Measurements from ENCODE around the gene SEMA3B. TPM values are rescaled to one million over a fixed set of nuclear protein-coding genes. Genes with fewer than 3 reads are reported as not detected.

SEMA3B gene
- total RNA-seq, 1 experiment from 2014 or later: 6.4 TPM

DNA sequence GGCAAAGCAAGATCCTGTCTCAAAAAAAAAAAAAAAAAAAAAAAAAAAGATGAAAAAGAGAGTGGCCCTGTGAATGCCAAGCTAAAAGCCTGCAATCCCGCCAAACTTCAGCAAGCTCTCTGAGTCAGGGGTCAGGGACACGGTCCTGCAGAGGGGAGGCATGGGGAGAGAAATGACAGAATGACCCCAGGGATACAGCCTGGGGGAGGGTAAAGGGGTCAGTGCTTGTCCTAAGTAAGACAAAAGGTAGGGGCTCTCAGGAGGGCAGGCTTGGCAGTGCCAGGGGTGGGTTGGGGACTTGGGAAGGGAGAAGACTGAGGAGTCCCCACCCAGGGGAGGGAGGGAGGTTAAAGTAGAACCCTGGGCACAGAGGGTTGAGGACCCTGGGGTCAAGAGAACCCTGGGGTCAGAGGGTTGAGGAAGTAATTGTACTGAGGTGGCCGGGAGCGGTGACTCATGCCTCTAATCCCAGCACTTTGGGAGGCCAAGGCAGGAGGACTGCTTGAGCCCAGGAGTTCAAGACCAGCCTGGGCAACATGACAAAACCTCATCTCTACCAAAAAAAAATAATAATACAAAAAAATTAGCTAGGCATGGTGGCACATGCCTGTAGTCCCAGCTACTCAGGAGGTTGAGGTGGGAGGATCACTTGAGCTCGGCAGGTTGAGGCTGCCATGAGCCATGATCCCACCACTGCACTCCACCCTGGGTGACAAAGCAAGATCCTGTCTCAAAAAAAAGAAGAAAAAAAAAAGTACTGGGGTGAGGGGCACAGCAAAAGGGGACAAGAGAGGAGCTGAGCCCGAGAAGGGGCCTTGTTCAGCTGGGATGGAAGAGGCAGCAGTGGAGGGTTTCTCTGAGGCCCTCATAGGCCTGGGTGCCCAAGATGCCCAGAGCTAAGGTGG, 5.2 kb upstream of the SEMA3B start:
- H3K4me1 Mint-ChIP-seq: peaks cover 49 to 71% of the 10 kb centered on the region in 2 experiments
- Histone ChIP-seq H3K79me1 (ENCODE audit: insufficient read depth, low read depth, low read length, poor library complexity, severe bottlenecking) (no peaks in the 10 kb centered on the region), H4K20me1 (ENCODE audit: control insufficient read depth, insufficient read depth, insufficient read length) (no peaks in the 10 kb centered on the region), H3K23ac (ENCODE audit: insufficient read length, low read depth, low read length) (no peak overlapping the region), H2BK15ac (ENCODE audit: low read depth, low read length) (no peak overlapping the region), H2BK20ac (ENCODE audit: low read depth, low read length, poor library complexity, severe bottlenecking) (no peak overlapping the region), H3K23me2 (ENCODE audit: insufficient read length, low read depth, low read length, poor library complexity, severe bottlenecking) (no peaks in the 10 kb centered on the region), H3K27ac (ENCODE audit: insufficient read length, low read depth, low read length) (peak overlapping the region; percentile 48), H3K9ac (ENCODE audit: extremely low read depth, insufficient read length, low read length) (no peak overlapping the region), H3K14ac (ENCODE audit: insufficient read depth, low read length) (peak overlapping the region; percentile 3; the same call in 1 of the 2 replicates), H2AK5ac (ENCODE audit: insufficient read length, low read length) (no peak overlapping the region), H3K18ac (ENCODE audit: insufficient read length, low read depth, low read length) (peak overlapping the region; percentile 81), H3K9me3 (ENCODE audit: control insufficient read depth, low read depth, low read length) (no peaks in the 10 kb centered on the region), H3T11ph (ENCODE audit: low read length) (no peak overlapping the region), H2BK12ac (ENCODE audit: insufficient read length, low read depth, low read length) (no peak overlapping the region), H3K4me1 (ENCODE audit: insufficient read depth, low read length) (peaks cover 5% of the 10 kb centered on the region; the same call in 1 of the 2 replicates), H3K56ac (ENCODE audit: insufficient read length, low read depth, low read length) (no peak overlapping the region), H3K4me2 (ENCODE audit: insufficient read depth, insufficient read length, low read length) (peak overlapping the region; percentile 36), H3K79me2 (ENCODE audit: insufficient read depth, low read length) (no peaks in the 10 kb centered on the region), H4K8ac (replicated peaks; ENCODE audit: insufficient read length, low read depth, low read length) (no peak overlapping the region), H2BK120ac (ENCODE audit: low read depth, low read length, poor library complexity, severe bottlenecking) (no peak overlapping the region), H4K5ac (ENCODE audit: insufficient read length, low read depth, low read length) (no peak overlapping the region), H2BK5ac (ENCODE audit: insufficient read length, low read length) (no peak overlapping the region), H4K91ac (ENCODE audit: insufficient read length, low read depth, low read length) (no peak overlapping the region), H2AFZ (ENCODE audit: low read length) (no peak overlapping the region), H3K27me3 (ENCODE audit: insufficient read depth, low read length) (no peaks in the 10 kb centered on the region), H3K4ac (ENCODE audit: low read depth, low read length) (no peak overlapping the region)
- DNase-seq: no peak
- peaks cover 0 to 3% (median 2%) of the 10 kb centered on the region in 3 experiments; a peak in 3 of 7 replicates for H3K36me3 Mint-ChIP-seq (ENCODE audit: insufficient read depth in 1 of 3, low read depth in 3 of 3)
- no CpG with 5 or more reads among the region's 6 CpGs for WGBS (ENCODE audit: extremely low coverage, insufficient read length, low lambda C conversion rate)
- peak overlapping the region; percentile 97 to 98 (median 98) for H3K27ac Mint-ChIP-seq
- peaks cover 3% of the 10 kb centered on the region; the same call in 1 of the 2 replicates for H3K27me3 Mint-ChIP-seq (ENCODE audit: low read depth)
- peak overlapping the region in 1 of 2 experiments; percentile 71; a peak in 3 of 5 replicates for H3K4me3 Mint-ChIP-seq
- H3K9me3 Mint-ChIP-seq: no peaks in the 10 kb centered on the region
- TF ChIP-seq CTCF (conservative IDR thresholded peaks at IDR 0.05): no peak
